Measurements from ENCODE around the gene GPR33.

DNA sequence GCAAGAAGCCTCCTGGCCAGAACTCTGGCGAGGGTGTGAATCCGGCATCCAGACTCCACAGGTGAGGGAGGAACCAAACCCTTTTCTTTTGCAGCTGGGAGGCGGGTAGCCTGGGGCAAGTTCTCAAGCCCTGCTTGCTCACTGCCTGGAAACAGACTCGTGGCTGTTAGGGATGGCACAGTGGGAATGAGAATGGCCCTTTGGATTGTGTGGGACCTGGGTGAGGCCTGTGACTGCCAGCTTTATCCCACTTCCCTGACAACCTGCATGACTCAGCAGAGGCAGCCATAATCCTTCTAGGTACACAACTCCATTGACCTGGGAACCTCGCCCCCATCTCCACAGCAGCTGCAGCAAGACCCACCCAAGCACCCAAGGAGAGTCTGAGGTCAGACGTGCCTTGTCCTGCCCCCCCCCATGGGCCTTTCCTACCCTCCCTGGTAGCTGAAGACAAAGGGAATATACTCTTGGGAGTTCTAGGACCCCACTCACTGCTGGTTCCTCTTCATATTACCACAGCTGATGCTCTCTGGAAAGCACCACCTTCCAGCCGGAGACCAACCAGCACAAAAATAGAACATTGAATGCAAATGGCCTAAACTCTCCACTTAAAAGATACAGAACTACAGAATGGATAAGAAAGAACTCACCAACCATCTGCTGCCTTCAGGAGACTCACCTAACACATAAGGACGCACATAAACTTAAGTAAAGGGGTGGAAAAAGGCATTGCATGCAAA, 5.1 kb upstream of the GPR33 start:
- TF ChIP-seq, protein P1, sequence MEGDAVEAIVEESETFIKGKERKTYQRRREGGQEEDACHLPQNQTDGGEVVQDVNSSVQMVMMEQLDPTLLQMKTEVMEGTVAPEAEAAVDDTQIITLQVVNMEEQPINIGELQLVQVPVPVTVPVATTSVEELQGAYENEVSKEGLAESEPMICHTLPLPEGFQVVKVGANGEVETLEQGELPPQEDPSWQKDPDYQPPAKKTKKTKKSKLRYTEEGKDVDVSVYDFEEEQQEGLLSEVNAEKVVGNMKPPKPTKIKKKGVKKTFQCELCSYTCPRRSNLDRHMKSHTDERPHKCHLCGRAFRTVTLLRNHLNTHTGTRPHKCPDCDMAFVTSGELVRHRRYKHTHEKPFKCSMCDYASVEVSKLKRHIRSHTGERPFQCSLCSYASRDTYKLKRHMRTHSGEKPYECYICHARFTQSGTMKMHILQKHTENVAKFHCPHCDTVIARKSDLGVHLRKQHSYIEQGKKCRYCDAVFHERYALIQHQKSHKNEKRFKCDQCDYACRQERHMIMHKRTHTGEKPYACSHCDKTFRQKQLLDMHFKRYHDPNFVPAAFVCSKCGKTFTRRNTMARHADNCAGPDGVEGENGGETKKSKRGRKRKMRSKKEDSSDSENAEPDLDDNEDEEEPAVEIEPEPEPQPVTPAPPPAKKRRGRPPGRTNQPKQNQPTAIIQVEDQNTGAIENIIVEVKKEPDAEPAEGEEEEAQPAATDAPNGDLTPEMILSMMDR (conservative IDR thresholded peaks at IDR 0.05 in 1 of 2, IDR thresholded peaks at IDR 0.05 in 1 of 2; ENCODE audit: low read depth in 1 of 2, low read length in 2 of 2) = no peak
- no peak for TF ChIP-seq EZH2 (IDR thresholded peaks at IDR 0.05; ENCODE audit: low read length, missing control alignments)

Measured in fibroblast of lung (primary cell).